HG03103 (cell line): ENCODE measurements around the gene IRF4.

Experiments used
- ATAC-seq: cut with Tn5 transposase; IDR thresholded peaks from one replicate; pipeline ENCODE4 v1.9.1; 2021; ENCODE audit warnings: low read depth; ENCODE audit not compliant: unreplicated experiment

IRF4 gene

GRCh38 chr6:436308-437036, 44.9 kb downstream of the IRF4 start:
- ATAC-seq, result no peak

DNA sequence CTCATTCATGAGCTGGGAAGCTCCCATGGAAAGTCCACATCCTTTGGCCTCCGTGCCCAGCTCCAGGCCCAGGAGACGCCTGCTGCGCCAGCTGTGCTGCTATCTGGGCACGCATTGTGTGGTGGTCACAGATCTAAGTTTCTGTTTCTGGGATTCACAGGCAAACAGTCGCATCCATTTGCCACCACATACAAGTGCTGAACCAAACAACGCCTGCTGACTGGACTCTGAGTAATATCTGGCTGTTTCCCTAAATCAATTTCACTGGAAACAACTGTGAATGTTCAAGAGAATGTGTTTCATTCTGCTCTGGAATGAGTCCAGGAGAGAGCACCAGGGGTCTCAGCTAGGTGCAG, 45.5 kb downstream of the IRF4 start:
- ATAC-seq, result no peak

GRCh38 chr6:438634-439170, 47.1 kb downstream of the IRF4 start:
- ATAC-seq, result no peak

- ATAC-seq, result no peak
Observed at GRCh38 chr6:439641-440167, 48.2 kb downstream of the IRF4 start.

DNA sequence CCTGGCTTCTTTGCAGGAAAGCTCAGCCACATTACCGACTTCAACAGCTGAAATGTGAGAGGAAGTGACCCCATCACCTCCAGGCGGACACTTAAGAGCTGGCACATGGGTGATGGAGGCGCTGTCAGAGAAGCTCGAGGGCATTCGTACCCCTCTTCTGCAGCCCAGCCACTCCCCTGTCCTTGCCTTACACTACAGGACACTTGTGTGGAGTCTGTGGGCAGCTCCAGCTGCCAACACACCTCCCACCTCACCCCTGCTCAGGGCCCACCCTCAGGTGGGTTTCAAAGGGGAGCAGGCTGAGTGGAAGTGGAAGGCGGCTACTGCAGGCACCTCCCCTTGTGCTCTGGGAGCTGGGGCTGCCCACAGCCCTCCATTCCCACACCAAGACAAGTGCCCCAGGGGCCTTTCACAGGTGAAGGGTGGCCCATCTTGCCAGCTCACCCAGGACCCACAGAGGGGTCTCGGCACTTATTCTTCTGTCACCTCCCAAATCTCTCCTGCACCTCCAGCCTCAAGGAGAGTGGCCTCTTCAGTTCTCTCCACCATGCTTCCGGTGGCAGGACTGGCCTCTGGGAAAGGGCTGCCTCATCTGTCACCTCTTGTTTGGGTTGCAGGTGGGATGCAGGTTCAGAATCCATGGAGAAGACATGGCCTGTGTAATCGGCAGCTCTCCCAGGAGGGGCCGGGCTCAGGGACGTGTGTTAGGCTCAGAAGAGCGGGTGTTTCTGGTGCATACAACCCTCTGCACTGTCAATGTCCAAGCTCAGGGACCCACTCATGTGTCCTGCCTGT, 49.8 kb downstream of the IRF4 start:
- no peak for ATAC-seq

- no peak for ATAC-seq
Observed at GRCh38 chr6:443621-444159, 52.1 kb downstream of the IRF4 start.

GRCh38 chr6:444653-445275, 53.2 kb downstream of the IRF4 start:
- no peak for ATAC-seq

GRCh38 chr6:445571-446417, 54.2 kb downstream of the IRF4 start:
- no peak for ATAC-seq

GRCh38 chr6:446418-447366, 55.1 kb downstream of the IRF4 start:
- no peak for ATAC-seq

- ATAC-seq, result no peak
Observed at GRCh38 chr6:447381-448165, 56.0 kb downstream of the IRF4 start.

DNA sequence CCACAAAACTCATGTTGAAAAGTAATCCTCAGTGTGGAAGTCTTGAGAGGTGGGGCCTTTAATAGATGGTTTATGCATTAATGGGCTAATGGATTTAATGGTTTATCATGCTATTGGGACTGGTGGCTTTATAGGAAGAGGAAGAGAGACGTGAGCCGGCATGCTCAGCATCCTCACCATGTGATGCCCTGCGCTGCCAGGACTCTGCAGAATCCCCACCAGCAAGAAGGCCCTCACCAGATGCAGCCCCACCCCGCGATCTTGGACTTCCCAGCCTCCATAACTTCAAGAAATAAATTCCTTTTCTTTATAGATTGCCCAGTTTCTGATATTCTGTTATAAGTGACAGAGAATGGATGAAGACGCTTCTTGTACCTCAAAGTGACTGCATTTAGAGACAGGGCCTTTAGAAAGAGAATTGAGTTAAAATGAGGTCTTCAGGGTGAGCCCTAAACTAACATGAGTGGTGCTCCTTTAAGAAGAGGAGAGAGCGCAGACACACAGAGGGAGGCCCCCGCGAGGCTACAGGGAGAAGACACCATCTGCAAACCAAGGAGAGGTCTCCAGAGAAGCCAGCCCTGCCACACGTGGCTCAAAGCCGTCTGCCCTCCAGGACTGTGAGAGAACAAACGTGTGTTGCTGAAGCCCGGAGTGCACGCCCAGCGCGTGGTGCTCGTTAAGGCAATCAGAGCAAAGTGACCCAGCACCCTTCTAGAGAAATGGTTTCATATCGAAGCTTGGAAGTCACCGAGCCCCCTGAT, 56.9 kb downstream of the IRF4 start:
- ATAC-seq, result no peak

- no peak for ATAC-seq
Observed at GRCh38 chr6:449057-449430, 57.5 kb downstream of the IRF4 start.

- no peak for ATAC-seq
Observed at GRCh38 chr6:449486-450419, 58.2 kb downstream of the IRF4 start.

GRCh38 chr6:451336-451735, 59.8 kb downstream of the IRF4 start:
- no peak for ATAC-seq

DNA sequence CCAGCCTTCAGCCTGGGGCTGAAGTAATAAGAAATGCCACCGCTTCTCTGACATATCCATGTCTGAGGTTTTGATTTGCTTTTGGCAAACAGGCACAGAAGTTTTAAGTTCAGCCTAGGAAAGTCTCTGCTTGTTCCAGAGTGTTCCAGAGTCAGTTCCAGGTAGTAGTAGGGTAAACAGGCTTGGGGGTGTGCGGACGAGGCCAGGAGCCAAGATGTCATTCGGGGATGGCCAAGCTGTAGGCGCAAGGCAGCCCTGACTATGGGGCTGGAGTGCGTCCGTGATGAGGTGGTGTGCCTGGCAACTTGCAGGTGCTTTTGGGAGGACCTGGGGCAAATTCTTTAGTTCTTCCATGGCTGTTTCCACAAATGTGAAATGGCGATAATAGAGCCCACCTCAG, 60.3 kb downstream of the IRF4 start:
- ATAC-seq, result no peak

- no peak for ATAC-seq
Observed at GRCh38 chr6:452301-453067, 60.9 kb downstream of the IRF4 start.
